HCT116 (cell line): ENCODE data around the gene KIAA1328.

Experiments
- POLR2A ChIP-seq: IDR thresholded peaks from 2 replicates; pipeline ENCODE4 v1.7.0; 2011; ENCODE audit warnings: borderline replicate concordance; ENCODE audit not compliant: insufficient read depth, insufficient read length; ENCODE audit errors: extremely low read depth
- TF ChIP-seq, protein P1 (sequence below), 3 experiments: fragments of 200-600 bp in 1 of 3; sonication (generic) in 1 of 3; IDR thresholded peaks in 2 of 3; conservative IDR thresholded peaks in 1 of 3; 2 replicates each; pipeline ENCODE4 v1.5.1; 2012 to 2017; ENCODE audit warnings: low read depth in 2 of 3, low read length in 2 of 3, antibody characterized with exemption in 1 of 3, borderline replicate concordance in 1 of 3, control low read depth in 1 of 3, mild to moderate bottlenecking in 1 of 3, mixed read lengths in 1 of 3, mixed run types in 1 of 3, moderate library complexity in 1 of 3; ENCODE audit not compliant: insufficient read depth in 1 of 3
- TF ChIP-seq, protein P2 (sequence below): IDR thresholded peaks from 2 replicates; pipeline ENCODE4 v1.6.1; 2012; ENCODE audit warnings: low read depth

DNA sequence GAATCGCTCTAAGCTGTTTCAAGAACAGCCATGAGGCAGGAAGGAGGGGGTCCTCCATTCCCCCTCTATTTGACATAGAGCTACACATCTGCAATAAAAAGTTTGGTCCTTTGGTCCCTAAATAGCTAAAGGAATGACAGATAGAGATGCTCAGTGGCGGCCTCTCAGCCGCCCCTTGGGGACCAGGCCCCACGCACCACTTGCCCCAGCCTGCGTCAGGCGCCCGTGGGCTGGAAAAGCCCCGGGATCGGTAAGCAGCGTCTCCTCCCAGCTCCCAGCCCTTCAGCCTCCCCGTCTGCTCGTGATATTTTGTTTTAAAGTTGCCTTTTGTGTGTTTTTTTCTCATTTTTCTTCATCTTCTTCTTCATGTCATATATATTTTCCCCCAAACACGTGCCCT, 415.7 kb downstream of the KIAA1328 start:
- TF ChIP-seq, protein P1, sequence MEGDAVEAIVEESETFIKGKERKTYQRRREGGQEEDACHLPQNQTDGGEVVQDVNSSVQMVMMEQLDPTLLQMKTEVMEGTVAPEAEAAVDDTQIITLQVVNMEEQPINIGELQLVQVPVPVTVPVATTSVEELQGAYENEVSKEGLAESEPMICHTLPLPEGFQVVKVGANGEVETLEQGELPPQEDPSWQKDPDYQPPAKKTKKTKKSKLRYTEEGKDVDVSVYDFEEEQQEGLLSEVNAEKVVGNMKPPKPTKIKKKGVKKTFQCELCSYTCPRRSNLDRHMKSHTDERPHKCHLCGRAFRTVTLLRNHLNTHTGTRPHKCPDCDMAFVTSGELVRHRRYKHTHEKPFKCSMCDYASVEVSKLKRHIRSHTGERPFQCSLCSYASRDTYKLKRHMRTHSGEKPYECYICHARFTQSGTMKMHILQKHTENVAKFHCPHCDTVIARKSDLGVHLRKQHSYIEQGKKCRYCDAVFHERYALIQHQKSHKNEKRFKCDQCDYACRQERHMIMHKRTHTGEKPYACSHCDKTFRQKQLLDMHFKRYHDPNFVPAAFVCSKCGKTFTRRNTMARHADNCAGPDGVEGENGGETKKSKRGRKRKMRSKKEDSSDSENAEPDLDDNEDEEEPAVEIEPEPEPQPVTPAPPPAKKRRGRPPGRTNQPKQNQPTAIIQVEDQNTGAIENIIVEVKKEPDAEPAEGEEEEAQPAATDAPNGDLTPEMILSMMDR (IDR thresholded peaks at IDR 0.05 in 2 of 3, conservative IDR thresholded peaks at IDR 0.05 in 1 of 3; ENCODE audit: borderline replicate concordance in 1 of 3, insufficient read depth in 1 of 3, low read depth in 2 of 3, low read length in 2 of 3) = no peak
- TF ChIP-seq POLR2A = no peak
- TF ChIP-seq, protein P2, sequence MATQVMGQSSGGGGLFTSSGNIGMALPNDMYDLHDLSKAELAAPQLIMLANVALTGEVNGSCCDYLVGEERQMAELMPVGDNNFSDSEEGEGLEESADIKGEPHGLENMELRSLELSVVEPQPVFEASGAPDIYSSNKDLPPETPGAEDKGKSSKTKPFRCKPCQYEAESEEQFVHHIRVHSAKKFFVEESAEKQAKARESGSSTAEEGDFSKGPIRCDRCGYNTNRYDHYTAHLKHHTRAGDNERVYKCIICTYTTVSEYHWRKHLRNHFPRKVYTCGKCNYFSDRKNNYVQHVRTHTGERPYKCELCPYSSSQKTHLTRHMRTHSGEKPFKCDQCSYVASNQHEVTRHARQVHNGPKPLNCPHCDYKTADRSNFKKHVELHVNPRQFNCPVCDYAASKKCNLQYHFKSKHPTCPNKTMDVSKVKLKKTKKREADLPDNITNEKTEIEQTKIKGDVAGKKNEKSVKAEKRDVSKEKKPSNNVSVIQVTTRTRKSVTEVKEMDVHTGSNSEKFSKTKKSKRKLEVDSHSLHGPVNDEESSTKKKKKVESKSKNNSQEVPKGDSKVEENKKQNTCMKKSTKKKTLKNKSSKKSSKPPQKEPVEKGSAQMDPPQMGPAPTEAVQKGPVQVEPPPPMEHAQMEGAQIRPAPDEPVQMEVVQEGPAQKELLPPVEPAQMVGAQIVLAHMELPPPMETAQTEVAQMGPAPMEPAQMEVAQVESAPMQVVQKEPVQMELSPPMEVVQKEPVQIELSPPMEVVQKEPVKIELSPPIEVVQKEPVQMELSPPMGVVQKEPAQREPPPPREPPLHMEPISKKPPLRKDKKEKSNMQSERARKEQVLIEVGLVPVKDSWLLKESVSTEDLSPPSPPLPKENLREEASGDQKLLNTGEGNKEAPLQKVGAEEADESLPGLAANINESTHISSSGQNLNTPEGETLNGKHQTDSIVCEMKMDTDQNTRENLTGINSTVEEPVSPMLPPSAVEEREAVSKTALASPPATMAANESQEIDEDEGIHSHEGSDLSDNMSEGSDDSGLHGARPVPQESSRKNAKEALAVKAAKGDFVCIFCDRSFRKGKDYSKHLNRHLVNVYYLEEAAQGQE = no peak
